ENCODE data around the gene MLX. TPM values are rescaled to one million over a fixed set of nuclear protein-coding genes. Genes with fewer than 3 reads are reported as not detected.
"Not testable (repeated sequence)": the region's sequence is repeated elsewhere in the genome, so short reads cannot be mapped to it uniquely, and the experiment has no call there.

Gene MLX
- total RNA-seq, 4 donors from 2014 or later = 24.4 to 33.9 (median 26.0) TPM

DNA sequence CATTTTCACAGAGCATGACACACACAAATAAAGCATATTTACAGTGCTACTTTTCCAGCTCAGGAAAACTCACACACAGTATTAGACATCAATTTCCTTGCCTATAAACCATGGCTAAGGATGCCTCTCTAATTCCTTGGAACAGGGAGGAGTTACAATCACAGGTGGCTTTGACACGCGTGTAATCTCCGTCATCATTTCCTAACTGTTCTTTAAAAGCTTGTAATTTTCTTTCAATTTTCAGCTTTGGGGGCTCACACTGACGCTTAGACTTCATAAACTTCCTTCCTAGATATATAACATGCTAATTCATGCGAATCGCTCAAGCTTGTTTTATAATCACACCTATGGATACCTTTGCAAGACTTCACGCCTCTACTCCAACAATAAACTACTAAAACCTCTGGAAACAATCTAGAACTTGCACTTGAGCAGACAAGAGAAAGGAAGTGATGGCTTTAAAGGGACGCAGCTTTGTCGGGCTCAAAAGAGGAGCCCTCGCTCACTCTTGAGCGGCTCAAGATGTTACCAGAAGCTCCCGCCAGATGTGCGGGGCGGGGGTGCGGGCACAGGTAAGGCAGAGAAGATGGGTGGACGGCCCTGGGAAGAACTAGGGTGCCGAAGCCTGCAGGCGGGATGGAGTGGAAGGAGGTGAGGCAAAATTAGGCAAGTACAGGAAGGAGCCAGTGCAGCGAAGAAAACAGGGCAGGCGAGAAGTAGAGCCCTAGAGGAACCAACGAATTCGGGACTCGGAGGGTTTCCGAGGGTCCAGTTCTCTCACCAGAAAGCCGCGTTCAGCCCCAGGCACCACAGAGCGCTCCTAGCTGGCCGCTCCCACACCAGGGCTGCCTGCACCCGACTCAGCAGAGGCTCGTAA lies 41.6 kb downstream of the MLX start:
- TF ChIP-seq POLR2A (IDR thresholded peaks at IDR 0.05) = no peak
- TF ChIP-seq EP300 (IDR thresholded peaks at IDR 0.05) = no peak
- TF ChIP-seq POLR2AphosphoS5 (IDR thresholded peaks at IDR 0.05) = no peak
- TF ChIP-seq, protein P1, sequence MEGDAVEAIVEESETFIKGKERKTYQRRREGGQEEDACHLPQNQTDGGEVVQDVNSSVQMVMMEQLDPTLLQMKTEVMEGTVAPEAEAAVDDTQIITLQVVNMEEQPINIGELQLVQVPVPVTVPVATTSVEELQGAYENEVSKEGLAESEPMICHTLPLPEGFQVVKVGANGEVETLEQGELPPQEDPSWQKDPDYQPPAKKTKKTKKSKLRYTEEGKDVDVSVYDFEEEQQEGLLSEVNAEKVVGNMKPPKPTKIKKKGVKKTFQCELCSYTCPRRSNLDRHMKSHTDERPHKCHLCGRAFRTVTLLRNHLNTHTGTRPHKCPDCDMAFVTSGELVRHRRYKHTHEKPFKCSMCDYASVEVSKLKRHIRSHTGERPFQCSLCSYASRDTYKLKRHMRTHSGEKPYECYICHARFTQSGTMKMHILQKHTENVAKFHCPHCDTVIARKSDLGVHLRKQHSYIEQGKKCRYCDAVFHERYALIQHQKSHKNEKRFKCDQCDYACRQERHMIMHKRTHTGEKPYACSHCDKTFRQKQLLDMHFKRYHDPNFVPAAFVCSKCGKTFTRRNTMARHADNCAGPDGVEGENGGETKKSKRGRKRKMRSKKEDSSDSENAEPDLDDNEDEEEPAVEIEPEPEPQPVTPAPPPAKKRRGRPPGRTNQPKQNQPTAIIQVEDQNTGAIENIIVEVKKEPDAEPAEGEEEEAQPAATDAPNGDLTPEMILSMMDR (IDR thresholded peaks at IDR 0.05) = no peak
- H3K36me3 ChIP-seq = peaks cover 0 to 23% of the 10 kb centered on the region in 2 donors
- 0 to 1% methylated on average over 11 to 24 of the region's 30 CpGs for WGBS, 2 donors (ENCODE audit: low coverage in 1 of 2)
- H3K27me3 ChIP-seq = no peaks in the 10 kb centered on the region
- peak overlapping the region; percentile 50 to 79 for H3K4me3 ChIP-seq
- peak overlapping the region; percentile 58 to 95 (median 94) for H3K27ac ChIP-seq
- ATAC-seq = peak; percentile 66
- no peaks in the 10 kb centered on the region for H3K9me3 ChIP-seq
- H3K4me1 ChIP-seq = peaks cover 6 to 59% (median 16%) of the 10 kb centered on the region in 3 donors

GRCh38 chr17:42609182-42609813 lies 42.4 kb downstream of the MLX start, which contains the start of the genes RETREG3 and TUBG1:
TSS of gene RETREG3 (minus strand) at chr17:42609374. CDS start at chr17:42609324, 50 bp downstream.
TSS of gene TUBG1 (plus strand) at chr17:42609683. CDS start at chr17:42609738, 55 bp downstream.
- peak; percentile 95 for ATAC-seq
- H3K4me1 ChIP-seq = peaks cover 6 to 53% (median 16%) of the 10 kb centered on the region in 3 donors

GRCh38 chr17:42609814-42610801 lies 43.2 kb downstream of the MLX start:
- H3K27me3 ChIP-seq, H3K9me3 ChIP-seq: not testable (repeated sequence)
- Histone ChIP-seq H3K4me1 (peaks cover 6 to 45% (median 16%) of the 10 kb centered on the region in 3 donors), H3K4me3 (peak overlapping the region; percentile 38 to 79), H3K27ac (peak overlapping the region; percentile 54 to 95 (median 94)), H3K36me3 (peaks cover 0 to 39% of the 10 kb centered on the region in 2 donors)
- WGBS, 2 donors (ENCODE audit: low coverage in 1 of 2) = 21 to 53% methylated on average over 5 to 7 of the region's 42 CpGs
- peak; percentile 50 for ATAC-seq

More at GRCh38 chr17:42609182-42609813, 42.4 kb downstream of the MLX start, which contains the start of the genes RETREG3 and TUBG1:
- Histone ChIP-seq H3K27me3 (no peaks in the 10 kb centered on the region), H3K9me3 (no peaks in the 10 kb centered on the region), H3K36me3 (peaks cover 0 to 30% of the 10 kb centered on the region in 2 donors), H3K4me3 (peak within 1 kb of the TSS; percentile 50 to 79), H3K27ac (peak within 1 kb of the TSS; percentile 58 to 95 (median 94))
- WGBS, 2 donors (ENCODE audit: low coverage in 1 of 2) = 0 to 1% methylated on average over 8 to 32 of the region's 66 CpGs
- TF ChIP-seq POLR2A (IDR thresholded peaks at IDR 0.05) (peak; percentile 78 to 80), EP300 (IDR thresholded peaks at IDR 0.05) (no peak), POLR2AphosphoS5 (IDR thresholded peaks at IDR 0.05) (peak; percentile 87)
- TF ChIP-seq, protein P1 (IDR thresholded peaks at IDR 0.05) = peak in 3 of 4 experiments; percentile 52 to 59 (median 57)

DNA sequence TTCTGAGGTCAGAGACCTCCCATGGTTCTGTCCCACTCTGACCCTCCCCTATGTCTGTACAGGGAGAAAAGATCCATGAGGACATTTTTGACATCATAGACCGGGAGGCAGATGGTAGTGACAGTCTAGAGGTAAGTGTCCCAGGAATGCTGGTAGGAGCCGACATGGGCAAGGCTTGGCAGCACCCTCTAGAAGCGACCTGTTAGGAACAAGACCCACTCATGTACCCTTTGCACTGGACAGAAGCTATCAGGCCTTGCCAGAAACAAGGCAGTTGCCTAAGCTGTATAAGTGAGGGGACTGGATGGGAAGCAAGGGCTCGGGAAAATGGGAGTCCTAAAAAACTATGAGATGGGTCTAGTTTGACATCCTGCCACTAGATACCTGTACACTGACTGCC lies 45.1 kb downstream of the MLX start:
- ATAC-seq = no peak
- H3K4me1 ChIP-seq = peaks cover 2 to 26% (median 6%) of the 10 kb centered on the region in 3 donors
- WGBS, 2 donors (ENCODE audit: low coverage in 1 of 2) = 85 to 86% methylated on average over 2 to 4 of the region's 4 CpGs
- H3K27ac ChIP-seq = no peak overlapping the region
- no peak overlapping the region for H3K4me3 ChIP-seq
- no peaks in the 10 kb centered on the region for H3K9me3 ChIP-seq
- TF ChIP-seq POLR2AphosphoS5 (IDR thresholded peaks at IDR 0.05) = no peak
- TF ChIP-seq, protein P1 (IDR thresholded peaks at IDR 0.05) = no peak
- TF ChIP-seq EP300 (IDR thresholded peaks at IDR 0.05) = no peak
- no peak for TF ChIP-seq POLR2A (IDR thresholded peaks at IDR 0.05)
- no peaks in the 10 kb centered on the region for H3K27me3 ChIP-seq
- H3K36me3 ChIP-seq = peaks cover 0 to 51% of the 10 kb centered on the region in 2 donors
